ENCODE data around the gene NAA10.
"Not testable (repeated sequence)": the region's sequence is repeated elsewhere in the genome, so short reads cannot be mapped to it uniquely, and the experiment has no call there.

Gene NAA10

DNA sequence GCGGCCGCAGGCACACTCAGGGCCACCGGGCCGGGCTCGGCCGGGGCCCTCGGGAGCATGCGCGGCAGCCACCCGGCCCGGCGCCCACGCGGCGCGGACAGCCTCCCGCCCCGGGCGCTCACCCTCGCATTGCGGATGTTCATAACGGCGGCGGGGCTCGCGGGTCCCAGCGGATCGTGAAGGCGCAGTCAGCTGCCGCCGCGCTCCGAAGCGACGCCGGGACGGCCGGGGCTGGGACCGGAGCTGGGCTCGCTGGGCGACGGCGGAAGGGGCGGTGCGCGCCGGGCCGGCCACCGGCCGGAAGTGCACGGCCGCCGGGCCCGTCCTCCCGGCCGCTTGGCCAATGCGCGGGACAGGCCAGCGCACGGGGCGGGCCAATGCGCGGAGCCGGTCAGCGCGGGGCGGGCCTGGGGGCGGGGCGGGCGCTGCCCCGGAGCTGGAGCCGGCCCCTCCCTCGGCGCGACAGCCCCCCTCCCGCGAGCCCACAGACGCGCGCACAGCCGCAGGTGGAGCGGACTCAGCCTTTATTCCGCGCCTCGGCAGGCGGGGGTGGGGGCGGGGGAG is at the start of gene NAA10:
NAA10 (minus strand) TSS at position 276 of the 564 bp plus-strand sequence; CDS start at position 143, 133 bp downstream.
- peak; percentile 75 for DNase-seq

DNA sequence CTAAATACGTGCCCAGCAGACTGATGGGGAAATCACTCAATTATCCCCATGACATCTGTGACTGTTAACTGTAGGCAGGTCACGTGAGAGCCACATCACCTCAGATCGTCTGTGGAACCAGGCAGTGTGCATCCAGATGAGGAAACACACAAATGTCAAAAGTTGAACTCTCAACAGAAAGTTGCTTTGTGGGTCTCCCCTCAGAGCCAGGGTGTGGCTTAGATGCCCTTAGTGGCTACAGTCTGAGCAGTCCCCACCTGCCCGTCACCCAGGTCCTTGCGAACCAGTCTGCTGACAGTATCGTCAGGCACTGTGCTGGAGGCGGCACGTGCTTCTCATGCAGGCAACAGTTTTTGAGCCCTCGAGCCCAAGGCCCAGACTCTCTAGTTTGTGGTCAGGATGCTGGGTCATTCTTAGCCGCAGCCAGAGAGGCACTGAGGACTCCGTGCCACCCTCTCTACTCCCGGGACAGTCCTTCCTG is 48.5 kb upstream of the NAA10 start:
- DNase-seq, result peak; percentile 81

DNA sequence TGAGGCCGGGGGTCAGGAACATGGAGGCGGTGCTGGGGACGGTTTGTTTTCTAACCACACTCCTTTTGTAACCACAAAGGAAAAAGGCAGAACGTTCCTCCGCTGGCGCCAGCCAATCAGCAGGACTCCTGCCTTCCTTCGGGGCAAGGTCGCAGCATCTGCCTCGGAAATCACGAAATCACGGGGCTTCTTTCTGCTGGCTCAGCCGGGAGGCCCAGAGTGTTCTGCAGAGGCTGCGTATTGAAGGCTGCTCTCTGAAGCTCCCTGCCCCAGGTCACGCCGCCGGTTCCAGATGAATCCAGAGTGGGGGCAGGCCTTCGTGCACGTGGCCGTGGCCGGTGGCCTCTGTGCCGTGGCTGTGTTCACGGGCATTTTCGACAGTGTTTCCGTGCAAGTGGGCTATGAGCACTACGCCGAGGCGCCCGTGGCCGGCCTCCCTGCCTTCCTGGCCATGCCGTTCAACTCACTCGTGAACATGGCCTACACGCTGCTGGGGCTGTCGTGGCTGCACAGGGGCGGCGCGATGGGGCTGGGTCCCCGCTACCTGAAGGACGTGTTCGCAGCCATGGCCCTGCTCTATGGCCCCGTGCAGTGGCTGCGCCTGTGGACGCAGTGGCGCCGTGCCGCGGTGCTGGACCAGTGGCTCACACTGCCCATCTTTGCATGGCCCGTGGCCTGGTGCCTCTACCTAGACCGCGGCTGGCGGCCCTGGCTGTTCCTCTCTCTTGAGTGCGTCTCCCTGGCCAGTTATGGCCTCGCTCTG is 47.1 kb upstream of the NAA10 start:
- peak; percentile 67 for DNase-seq

DNA sequence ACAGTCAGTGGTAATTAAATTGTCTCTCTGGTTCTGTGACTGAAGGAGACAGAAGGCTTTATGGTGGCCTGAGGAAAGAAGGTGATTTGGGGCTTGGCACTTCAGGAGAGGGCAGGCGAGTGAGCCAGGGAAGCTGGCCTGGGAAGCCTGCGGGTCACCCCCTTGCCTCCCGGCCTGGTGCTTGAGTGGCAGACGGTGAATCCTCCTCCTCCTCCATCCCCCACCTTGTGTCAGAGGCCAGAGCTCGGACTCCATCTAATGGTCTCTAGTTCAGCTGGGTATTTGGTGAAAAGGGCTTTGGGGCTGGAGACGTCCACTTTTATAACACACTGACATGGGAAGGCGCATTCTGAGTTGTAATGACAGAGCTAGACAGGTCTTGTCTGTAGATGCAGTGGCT is 46.4 kb upstream of the NAA10 start:
- no peak for DNase-seq

DNA sequence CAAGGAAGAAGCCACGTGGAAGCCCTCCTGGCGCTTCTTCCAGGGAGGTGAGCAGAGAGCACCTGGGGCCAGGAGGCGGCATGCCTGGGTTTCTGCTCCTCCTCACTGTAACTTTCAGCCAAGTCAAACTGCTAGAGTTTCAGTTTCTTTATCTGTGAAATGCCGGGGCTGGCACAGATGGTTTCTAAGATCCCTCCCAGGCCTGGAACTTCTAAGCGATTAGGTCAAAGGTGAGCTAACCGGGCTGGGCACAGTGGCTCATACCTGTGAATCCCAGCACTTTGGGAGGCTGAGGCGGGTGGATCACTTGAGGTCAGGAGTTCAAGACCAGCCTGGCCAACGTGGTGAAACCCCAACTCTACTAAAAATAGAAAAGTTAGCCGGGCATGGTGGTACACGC is 45.6 kb upstream of the NAA10 start:
- not testable (repeated sequence) for DNase-seq

DNA sequence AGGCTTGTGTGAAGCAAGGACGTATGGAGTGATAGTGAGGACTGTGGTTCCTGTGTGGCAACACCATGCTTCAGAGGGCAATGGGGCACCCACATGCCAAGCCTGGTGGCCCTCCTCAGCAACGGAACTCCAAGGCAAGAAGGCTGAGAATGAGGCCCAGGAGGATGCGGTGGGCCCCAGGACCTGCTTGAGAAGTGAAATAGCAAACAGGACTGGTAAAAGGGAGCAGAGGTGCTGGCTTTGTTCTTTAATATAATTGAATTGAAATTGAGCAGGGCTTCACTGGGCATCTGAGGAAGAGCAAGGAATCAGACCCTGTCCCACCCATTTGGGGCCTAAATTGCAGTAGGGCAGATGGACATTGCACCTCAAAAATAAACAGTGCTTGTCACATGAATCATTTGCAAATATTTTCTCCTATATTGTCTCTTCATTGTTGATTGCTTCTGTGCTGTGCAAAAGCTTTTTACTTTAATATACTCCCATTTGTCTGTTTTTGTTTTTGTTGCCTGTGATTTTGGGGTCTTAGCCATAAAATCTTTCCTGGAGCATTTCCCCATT is 40.0 kb upstream of the NAA10 start:
- DNase-seq, result no peak

DNA sequence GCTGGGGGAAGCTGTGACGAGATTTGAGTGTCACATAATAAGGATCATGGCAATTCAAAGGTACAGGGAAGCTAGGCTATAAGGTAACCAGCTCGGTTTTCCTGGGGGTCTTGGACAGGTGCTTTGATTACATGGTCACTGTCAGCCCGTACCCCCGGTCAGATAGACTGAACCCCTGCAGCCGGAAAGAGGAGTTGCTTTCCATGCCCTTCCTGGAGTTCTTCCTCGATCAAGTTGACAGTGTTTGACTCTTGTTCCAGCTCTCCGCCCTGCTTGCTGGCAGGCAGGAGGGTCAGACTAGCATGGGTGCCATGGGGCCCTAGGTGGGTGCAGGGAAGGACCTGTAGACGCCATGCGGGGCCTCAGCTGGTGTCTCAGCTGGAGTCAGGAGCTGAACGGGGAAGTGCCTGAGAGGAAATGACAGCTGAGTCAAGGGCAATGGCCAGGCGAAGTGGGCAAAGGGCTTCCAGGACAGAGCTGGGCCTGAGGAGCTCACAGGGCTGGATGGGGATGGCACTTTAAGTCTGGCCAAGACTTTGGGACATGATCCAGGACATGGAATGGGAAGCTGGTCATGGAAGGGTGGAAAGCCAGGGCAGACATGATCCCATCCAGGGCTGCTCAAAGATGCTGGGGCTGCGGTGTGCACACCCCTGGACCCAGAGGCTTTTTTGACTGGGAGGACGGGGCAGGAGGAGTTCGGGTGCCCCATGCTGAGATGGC is 39.3 kb upstream of the NAA10 start:
- peak; percentile 40 for DNase-seq

DNA sequence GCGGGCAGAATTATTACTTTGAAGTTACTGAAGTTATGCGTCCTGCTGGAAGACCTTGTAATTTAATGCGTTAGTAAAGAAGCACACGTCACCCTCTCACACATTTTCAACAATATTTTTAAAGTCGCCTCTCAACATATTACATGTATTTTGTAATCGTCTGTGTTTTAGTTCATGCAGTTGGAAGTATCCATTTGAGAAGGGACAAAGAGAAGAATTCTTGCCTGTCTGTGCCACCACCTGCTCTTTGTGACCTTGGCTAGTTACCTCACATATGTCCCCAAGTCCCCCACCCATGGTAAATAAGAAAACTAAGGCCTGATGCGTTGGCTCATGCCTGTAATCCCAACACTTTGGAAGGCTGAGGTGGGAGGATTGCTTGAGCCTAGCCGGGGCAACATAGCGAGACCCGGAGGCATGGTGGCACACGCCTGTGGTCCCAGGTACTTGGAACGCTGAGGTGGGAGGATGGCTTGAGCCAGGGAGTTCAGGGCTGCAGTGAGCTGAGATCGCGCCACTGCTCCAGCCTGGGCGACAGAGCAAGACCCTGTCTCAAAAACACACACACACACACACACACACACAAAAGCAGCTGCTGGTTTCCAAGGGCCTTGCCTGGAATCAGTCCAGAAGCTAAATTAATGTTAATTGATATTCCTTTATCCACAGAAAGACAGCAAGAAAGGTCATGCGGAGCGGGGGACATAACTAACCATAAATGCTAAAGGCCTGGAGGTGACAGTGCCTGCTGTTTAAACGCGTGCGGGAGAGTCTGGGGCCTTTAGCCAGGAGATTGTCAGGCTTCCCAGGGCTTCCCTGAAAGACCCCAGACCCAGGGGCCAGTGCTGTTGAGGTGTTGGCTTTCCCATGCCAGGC is 38.5 kb upstream of the NAA10 start:
- no peak for DNase-seq

DNA sequence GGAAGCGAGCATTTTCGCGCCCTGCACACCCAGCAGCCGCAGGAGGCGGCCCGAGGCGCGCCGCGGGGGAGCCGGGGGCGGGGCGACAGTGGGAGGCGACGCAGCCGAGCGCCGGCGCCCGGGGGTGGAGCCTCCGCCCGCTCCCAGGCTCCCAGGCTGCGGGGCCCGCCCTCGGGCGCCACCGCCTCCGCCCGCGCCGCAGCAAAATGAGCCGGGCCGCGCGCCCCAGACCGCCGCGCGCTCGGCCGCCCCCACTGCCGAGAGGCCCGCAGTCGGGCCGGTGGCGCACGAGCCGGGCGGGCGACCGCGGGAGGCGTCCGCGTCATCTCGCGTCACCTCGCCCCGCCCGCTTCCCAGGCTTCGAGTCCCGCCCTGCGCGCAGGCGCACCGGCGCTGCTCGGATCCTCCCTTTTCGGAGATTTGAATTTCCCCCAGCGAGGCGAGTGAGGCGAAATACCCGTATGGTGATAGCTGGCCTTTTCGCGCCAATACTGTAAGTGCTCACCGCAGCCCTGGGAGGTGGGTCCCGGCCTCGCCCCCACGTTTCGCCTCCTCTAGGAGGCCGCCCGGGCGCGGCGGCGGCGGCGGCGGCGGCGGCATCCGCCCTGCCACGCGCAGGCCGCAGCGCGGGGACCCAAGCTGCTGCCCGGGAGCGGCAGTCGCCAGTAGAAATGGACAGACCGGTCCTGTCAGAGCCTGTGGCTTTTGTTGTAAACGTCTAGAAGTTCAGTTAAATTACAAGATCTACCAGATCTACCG is 37.7 kb upstream of the NAA10 start, which contains the start of gene TMEM187:
TMEM187 (plus strand) TSS at position 387 of the 759 bp plus-strand sequence. CDS start 9,309 bp downstream, outside the sequence.
- peak; percentile 86 for DNase-seq

DNA sequence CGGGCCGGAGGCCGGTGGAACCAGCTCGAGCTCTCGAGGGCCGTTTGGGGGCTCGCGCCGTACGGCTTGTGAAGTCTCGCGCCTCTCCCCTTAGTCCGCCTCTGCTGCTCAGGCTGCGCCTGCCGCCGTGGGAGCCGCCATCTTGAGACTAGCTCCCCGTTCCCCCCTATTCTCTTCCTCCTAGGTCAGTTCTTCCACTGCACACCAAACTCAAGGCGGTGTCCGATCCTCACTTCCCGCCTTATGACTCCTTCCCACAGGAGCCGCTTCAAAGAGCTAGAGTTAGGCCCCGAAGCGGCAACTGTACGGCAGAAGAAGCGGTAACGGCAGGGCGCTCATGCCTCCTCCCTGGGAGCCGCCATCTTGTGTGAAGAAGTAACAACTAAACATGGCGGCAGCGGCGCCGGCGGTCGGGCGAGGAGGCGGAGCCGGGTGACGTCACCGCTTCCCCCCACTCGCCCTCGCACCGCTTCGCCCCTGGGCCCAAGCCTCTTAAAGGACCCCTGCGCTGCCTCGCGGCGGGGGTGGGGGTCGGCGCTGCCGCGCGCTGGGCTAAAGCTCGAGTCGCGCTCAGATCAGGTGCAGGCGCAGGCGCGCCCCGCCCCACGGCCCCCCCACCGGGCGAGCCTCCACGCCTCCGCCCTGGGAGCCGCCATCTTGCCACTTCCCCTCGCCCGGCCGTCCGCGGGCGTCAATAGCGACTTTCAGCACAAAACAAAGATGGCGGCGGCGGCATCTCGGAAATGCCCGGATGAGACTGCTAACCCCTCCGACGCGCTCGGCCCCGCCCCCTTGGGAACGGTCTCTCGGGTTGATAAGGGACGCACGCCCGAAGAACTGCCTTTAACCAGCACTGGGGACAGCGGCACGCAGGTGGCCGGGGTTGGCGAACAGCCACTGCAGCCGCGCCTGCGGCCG is 36.9 kb upstream of the NAA10 start, which contains the start of gene HCFC1:
HCFC1 (minus strand) TSS at position 369 of the 918 bp plus-strand sequence. CDS start 978 bp downstream, outside the sequence.
- peak; percentile 90 for DNase-seq

DNA sequence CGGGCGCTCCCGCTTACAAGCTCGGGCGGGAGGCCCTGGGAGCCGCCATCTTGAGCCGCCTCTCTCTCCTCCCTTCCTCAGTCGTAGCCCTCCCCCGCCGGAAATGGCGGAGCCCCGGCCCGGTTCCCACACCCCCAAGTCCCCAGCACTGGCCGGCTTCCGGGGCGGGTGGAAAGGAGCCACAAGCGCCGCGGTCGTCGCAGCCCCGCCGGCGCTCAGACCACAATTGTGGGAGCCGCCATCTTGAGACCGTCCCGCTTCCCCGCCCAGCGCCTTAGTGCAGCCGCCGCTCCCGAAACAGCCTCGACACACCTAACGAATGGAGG is 36.2 kb upstream of the NAA10 start:
- peak; percentile 86 for DNase-seq

DNA sequence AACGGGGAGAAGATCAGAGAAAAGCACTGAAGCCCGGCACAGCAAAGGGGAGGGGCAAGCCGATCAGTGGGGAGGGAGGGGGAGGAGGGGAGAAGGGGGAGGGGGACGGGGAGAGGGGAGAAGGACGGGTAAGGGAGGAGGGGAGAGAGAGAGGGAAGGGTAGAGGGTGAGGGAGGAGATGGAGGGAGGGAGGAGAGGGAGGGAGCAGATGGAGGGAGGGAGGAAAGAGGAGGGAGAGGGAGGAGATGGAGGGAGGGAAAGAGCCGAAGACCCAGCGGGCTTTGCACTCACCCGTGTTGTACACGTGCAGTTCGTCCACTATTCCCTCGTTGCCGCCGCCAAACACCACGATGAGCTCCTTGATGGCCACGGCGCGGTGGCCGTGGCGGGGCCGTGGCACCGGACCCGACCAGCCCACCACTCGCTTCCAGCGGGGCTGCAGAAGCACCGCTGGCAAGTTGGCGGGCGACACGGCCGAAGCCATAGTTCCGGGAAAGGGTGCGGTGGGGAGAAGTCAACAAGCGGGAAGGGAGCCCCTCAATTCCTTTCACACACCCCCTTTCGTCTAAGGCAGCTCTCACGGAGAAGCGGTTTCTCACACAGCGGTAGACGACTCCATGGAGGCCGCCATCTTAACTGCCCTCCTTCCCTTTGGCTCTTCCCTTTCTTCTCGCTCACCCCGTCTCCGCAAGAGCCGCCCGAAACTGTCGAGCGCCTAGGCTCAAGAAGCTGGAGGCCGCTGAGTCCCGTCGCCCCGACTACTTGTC is 35.7 kb upstream of the NAA10 start:
- no peak for DNase-seq

DNA sequence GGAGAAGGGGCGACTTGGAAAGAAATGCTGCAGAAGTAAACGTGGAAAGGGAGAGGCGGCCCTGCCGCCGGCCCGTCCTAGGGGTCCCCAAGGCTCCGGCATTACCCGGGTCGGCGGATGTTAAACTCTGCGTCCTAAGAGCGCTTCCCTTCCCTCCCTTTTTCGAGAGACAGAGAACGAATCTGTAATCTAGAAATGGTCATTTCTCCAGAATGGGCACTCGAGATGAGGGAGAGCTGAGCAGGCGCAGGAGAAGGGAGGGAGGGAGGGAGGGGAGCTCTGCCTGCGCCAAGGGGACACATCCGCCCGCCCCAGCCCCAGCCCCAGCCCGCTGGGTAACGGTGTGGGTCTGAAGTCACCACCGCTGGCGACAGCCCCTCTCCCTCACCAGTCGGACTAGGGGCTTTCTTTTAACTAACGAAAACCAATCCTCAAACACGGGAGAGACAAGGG is 35.1 kb upstream of the NAA10 start:
- no peak for DNase-seq

DNA sequence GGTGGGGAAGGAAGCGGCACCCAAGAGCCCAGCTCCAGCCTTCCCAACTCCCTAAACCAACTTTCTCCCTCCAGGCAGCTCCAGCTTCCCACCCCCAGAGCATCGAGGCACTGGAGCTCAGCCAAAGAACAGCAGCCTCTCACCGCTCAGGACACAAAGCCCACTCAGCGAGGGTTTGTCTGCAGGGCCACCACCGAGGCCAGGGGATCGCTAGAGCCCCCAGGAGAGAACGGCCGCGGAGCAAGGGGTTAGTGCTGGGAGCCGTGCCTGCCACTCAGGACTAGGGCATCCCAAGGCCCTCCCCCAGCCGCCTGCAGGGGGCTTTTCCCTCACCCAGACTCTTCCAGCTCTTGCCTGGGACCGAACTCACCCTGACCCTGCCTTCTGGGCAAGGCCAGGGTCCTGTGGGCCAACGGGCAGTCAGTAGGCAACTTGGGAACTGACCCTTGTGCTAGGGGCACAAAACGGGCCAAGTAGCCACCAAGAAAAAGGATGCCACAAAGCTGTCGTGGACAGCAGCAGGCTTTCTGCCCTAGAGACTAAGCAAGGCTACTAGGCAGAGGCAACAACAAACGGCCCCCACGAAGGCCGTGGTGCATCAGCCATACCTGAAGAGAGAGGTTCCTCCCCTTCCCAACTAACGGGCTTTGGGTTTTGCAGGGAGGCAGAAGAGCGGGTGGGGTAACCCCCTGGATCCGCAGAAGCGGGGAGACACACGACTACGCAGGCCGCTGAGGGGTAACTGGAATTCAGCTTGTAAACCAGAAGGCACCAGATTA is 34.5 kb upstream of the NAA10 start:
- no peak for DNase-seq

DNA sequence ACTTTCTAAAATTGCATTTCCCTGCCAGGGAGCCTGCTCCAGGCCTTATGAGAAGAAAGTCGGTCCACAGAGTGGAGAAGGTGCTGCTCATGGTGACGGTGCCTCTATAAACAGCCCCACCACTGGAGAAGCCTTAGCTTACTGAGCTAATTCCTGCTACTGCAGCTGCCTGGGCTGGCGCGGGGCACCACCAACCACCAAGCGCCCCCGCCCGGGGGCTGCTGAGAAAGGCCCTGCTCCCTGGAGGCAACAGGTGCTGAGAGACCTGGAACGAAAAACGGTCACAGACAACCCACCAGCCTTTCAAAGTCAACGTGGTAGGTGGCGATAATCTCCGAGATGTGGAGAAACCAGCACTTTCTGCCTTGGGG is 33.9 kb upstream of the NAA10 start:
- DNase-seq, result no peak

DNA sequence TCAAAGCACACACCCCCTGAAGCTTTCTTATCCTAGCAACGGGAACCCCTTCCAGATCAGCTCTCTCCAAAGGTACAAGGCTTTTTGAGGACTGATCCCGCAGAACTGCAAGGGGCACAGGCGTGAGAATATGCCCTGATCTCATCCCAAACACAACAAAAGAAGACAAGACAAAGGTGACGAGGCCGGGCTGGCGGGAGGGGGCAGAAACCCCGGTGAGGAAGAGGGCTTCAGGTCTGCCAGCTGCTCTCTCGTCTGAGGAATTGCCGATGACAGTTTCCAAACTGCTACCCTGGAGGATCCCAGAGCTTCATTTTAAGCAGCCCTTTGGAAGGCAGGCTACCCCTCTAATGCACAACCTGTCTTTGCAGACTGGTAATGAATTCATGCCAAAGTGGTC is 33.4 kb upstream of the NAA10 start:
- no peak for DNase-seq

DNA sequence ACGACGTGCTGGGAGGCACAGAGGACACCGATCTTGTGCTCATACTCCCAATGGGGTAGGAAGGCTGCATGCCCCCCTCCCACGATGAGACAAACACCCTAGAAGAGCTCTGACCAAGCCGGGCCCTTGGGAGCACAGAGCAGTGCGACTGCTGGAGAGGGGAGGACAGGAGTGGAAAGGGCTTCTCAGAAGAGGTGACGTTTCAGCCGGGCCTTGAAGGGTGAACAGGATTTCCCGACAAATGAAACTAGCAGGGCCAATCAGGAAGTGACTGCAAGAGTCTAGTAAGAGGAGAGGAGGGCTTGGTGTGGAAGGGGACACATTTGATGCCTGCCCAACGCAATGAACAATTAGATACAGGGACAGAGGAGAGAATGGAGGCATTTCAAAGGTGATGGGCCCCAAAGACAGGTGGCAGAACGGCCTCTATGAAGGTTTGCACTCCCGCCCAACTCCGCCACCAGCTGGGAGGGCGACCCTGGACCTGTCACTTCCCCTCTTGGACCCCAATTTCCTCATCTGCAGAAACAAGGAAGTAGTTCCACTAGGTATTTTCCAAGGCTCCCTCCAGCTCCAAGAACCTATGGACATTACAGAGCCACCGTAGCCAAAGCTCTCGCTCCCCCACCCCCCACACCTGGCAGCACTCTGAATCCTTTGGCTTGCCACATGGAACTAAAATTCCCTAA is 32.8 kb upstream of the NAA10 start:
- DNase-seq, result peak; percentile 57
